Heart left ventricle (tissue), 13 donors: ENCODE data around the gene OPN1SW.

Experiments
- CTCF ChIP-seq, 12 donors: fragments of 200-600 bp; sonication (generic) in 4 of 12; IDR thresholded peaks; one replicate each; pipeline versions ENCODE4 v1.5.0 to v1.8.0; 2018 to 2022; ENCODE audit warnings: antibody characterized with exemption in 12 of 12, mild to moderate bottlenecking in 5 of 12
- POLR2A ChIP-seq, 2 donors: fragments of 450-650 bp; IDR thresholded peaks; one replicate each; pipeline ENCODE4 v1.6.1; 2017; ENCODE audit warnings: antibody characterized with exemption in 2 of 2, mild to moderate bottlenecking in 2 of 2, moderate library complexity in 2 of 2
- donor health status: ischemic (EF 13 %, LVEDD 7.1; RV severe dilation, severe dysfunction).
- donor health status: DM: no; HTN: yes; CAD: no.
- donor health status: DM: no; HTN: no; CAD: no.
- donor health status: ischemic (EF 25% LVEDD 6.9; RV normal size, moderate dysfunction).
- donor health status: ischemic (EF 25% LVEDD 5.7; RV mildly dilated, moderate dysfunction).
- donor health status: ischemic (EF 35%, LVEDD 5.7; RV mildly dilated, moderate dysfunction).
- donor health status: nonischemic (EF 11% LVEDD 7.7; RV severe dilation, severe dysfunction).
- donor health status: DM: yes; HTN: yes; CAD: no.
- donor health status: PGD.
- donor health status: ischemic (EF 29% LVEDD 5.4; RV normal size, mild dysfunction).
- donor health status: nonischemic (EF 23%, LVEDD 6.1; RV moderate dilation, normal function).

GRCh38 chr7:128743112-128743772 lies 32.4 kb downstream of the OPN1SW start:
- TF ChIP-seq CTCF (IDR thresholded peaks at IDR 0.05) (no peak), POLR2A (IDR thresholded peaks at IDR 0.05) (no peak)
